Hepatocyte (in vitro differentiated cells): ENCODE results near the gene DAB1. TPM values are rescaled to one million over a fixed set of nuclear protein-coding genes. Genes with fewer than 3 reads are reported as not detected.
A peak's percentile ranks its signal among the peaks of the same experiment; 100 is the strongest.

Source experiments
- DNase-seq: peaks from one replicate; pipeline ENCODE4 v3.0.0-alpha.2; 2016; ENCODE audit warnings: low spot score
- H2AFZ ChIP-seq: fragments of 200-600 bp; sonication (generic); 2 replicates; pipeline ENCODE4 v1.6.0; 2016; ENCODE audit warnings: antibody characterized with exemption, mild to moderate bottlenecking
- H3K27ac ChIP-seq: fragments of 200-600 bp; sonication (generic); 2 replicates; pipeline ENCODE4 v1.5.1; 2016; ENCODE audit warnings: mild to moderate bottlenecking
- H3K27me3 ChIP-seq: fragments of 200-600 bp; sonication (generic); 2 replicates; pipeline ENCODE4 v1.6.1; 2016
- H3K36me3 ChIP-seq: fragments of 200-600 bp; sonication (generic); replicated peaks from 2 replicates; pipeline ENCODE4 v1.5.1; 2016; ENCODE audit warnings: low read depth; ENCODE audit not compliant: insufficient read depth
- H3K4me1 ChIP-seq: fragments of 200-600 bp; sonication (generic); 2 replicates; pipeline ENCODE4 v1.5.1; 2016; ENCODE audit warnings: mild to moderate bottlenecking, moderate library complexity; ENCODE audit not compliant: insufficient read depth
- H3K4me2 ChIP-seq: fragments of 200-600 bp; sonication (generic); 2 replicates; pipeline ENCODE4 v1.6.0; 2016
- H3K4me3 ChIP-seq: fragments of 200-600 bp; sonication (generic); 2 replicates; pipeline ENCODE4 v1.5.1; 2016; ENCODE audit warnings: mild to moderate bottlenecking
- H3K79me2 ChIP-seq: fragments of 200-600 bp; sonication (generic); 2 replicates; pipeline ENCODE4 v1.6.0; 2017; ENCODE audit warnings: mild to moderate bottlenecking
- H3K9me2 ChIP-seq: fragments of 200-600 bp; sonication (generic); replicated peaks from 2 replicates; pipeline ENCODE4 v1.6.0; 2017; ENCODE audit warnings: mild to moderate bottlenecking; ENCODE audit not compliant: insufficient read depth
- H3K9me3 ChIP-seq: fragments of 200-600 bp; sonication (generic); 2 replicates; pipeline ENCODE4 v1.5.1; 2016; ENCODE audit warnings: low read depth, mild to moderate bottlenecking
- H4K20me1 ChIP-seq: fragments of 200-600 bp; sonication (generic); 2 replicates; pipeline ENCODE4 v1.6.0; 2016; ENCODE audit warnings: mild to moderate bottlenecking; ENCODE audit not compliant: insufficient read depth, poor library complexity, severe bottlenecking
- EZH2 ChIP-seq: fragments of 200-600 bp; sonication (generic); IDR thresholded peaks from 2 replicates; pipeline ENCODE4 v1.6.1; 2016; ENCODE audit warnings: antibody characterized with exemption, mild to moderate bottlenecking, borderline replicate concordance
- EZH2phosphoT487 ChIP-seq: fragments of 200-600 bp; sonication (generic); IDR thresholded peaks from one replicate; pipeline ENCODE4 v1.6.1; 2018; ENCODE audit warnings: antibody characterized with exemption, mild to moderate bottlenecking, low read depth, moderate library complexity; ENCODE audit not compliant: unreplicated experiment, severe bottlenecking
- WGBS: methylation state at CpG from one replicate; pipeline ENCODE4 v1.1.6; 2016; ENCODE audit warnings: low lambda C conversion rate; ENCODE audit errors: missing lambda C conversion rate; 5-methylcytosine and 5-hydroxymethylcytosine counted together
- polyA plus RNA-seq: library from polyadenylated mRNA; unstranded; fragments of >200 nt; fragmentation: Nextera tagmentation; extraction: Ambion mirVana; gene quantifications from 2 replicates; pipeline ENCODE4 v1.2.1, GENCODE V29; 2016
- total RNA-seq: library from RNA; depleted of rRNA; stranded (reverse); fragments of >200 nt; gene quantifications from 2 replicates; pipeline ENCODE4 v1.2.3, GENCODE V29; 2014
- TF ChIP-seq, protein P1 (sequence below): fragments of 200-600 bp; sonication (generic); IDR thresholded peaks from 2 replicates; pipeline ENCODE4 v1.5.1; 2016; ENCODE audit warnings: antibody characterized with exemption, mild to moderate bottlenecking; ENCODE audit not compliant: poor library complexity

Gene DAB1
- total and polyA plus RNA-seq, 2 experiments from 2014 or later, result 19.5 to 37.6 TPM

DNA sequence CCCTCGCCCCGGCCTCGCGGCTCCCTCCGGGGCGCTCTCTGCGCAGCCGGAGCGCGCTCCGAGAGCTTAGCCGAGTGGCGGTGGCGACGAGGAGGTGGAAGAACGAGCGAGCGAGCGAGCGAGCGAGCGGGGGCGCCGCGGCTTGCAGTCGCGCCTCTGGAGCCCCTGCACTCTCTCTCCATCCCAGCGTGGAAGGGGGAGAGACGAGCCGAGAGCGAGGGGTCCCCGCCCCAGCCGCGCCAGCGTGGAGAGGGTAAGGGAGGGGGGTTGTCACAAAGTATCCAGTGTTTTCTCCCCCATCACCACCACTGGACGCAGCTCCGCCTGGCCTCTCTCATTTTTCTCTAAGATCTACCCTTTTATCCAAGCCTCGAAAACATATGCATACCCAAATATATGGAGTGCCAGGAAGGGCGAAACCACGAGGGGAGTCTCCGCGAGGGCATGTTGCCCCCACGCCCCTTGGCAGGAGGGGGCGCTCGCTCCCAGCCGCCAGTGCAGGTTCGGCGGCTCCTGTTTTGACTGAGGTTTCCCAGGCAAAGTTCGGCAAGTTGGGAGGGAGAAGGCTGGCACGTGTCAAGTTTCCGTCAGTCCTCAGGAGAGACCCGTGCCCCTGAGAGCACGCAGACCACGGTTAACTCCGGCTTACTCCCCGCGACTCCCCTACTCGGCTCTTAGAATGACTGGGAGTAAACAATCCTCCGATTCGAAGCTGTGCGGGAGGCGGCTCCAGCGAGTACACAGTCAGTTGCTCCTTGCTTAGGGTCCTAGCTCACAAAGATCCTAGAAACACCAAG lies 569 bp upstream of the DAB1 start:
- DNase-seq, result peak; percentile 76
- H3K79me2 ChIP-seq, result no peaks in the 10 kb centered on the region
- no peaks in the 10 kb centered on the region for H3K4me1 ChIP-seq
- peak overlapping the region; percentile 46 for H3K4me3 ChIP-seq
- H3K27ac ChIP-seq, result peak overlapping the region; percentile 2
- no peaks in the 10 kb centered on the region for H4K20me1 ChIP-seq
- H3K9me2 ChIP-seq, result no peaks in the 10 kb centered on the region
- no peaks in the 10 kb centered on the region for H3K9me3 ChIP-seq
- peak overlapping the region; percentile 98 for H3K4me2 ChIP-seq
- H2AFZ ChIP-seq, result peak overlapping the region; percentile 85
- H3K27me3 ChIP-seq, result peaks cover 50% of the 10 kb centered on the region
- no peaks in the 10 kb centered on the region for H3K36me3 ChIP-seq
- WGBS, result 1% methylated on average over 62 of the region's 63 CpGs
- TF ChIP-seq EZH2phosphoT487 (no peak), EZH2 (no peak)
- TF ChIP-seq, protein P1, sequence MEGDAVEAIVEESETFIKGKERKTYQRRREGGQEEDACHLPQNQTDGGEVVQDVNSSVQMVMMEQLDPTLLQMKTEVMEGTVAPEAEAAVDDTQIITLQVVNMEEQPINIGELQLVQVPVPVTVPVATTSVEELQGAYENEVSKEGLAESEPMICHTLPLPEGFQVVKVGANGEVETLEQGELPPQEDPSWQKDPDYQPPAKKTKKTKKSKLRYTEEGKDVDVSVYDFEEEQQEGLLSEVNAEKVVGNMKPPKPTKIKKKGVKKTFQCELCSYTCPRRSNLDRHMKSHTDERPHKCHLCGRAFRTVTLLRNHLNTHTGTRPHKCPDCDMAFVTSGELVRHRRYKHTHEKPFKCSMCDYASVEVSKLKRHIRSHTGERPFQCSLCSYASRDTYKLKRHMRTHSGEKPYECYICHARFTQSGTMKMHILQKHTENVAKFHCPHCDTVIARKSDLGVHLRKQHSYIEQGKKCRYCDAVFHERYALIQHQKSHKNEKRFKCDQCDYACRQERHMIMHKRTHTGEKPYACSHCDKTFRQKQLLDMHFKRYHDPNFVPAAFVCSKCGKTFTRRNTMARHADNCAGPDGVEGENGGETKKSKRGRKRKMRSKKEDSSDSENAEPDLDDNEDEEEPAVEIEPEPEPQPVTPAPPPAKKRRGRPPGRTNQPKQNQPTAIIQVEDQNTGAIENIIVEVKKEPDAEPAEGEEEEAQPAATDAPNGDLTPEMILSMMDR, result peak; percentile 85

DNA sequence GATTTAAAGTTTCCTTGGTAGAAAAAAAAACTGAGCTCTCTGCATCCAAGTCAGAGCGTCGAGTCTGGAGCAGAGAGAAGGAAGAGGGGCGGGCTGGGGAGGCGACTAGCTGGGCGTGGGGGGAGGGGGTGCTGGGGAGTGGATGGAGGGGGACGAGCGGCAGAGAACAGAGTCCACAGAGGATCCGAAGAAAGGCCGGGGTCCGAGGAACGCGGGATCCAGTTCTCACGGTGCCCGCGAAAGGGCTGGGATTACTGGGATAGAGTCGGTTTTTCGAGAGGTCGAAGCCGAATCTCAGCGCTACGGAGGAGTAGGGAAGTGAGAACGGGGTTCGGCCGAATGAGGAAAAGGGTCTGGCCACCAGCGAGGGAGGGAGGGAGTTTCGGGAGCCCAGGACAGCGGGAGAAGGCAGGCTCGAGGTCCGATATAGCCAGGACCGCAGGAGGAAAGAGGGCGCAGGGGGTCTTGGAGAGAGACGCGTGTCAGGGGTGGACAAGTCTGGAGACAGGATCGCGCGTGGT lies 665 bp downstream of the DAB1 start:
- WGBS, result under 1% methylated on average over 27 of the region's 36 CpGs
- DNase-seq, result peak; percentile 51
- peak overlapping the region; percentile 98 for H3K4me2 ChIP-seq

DNA sequence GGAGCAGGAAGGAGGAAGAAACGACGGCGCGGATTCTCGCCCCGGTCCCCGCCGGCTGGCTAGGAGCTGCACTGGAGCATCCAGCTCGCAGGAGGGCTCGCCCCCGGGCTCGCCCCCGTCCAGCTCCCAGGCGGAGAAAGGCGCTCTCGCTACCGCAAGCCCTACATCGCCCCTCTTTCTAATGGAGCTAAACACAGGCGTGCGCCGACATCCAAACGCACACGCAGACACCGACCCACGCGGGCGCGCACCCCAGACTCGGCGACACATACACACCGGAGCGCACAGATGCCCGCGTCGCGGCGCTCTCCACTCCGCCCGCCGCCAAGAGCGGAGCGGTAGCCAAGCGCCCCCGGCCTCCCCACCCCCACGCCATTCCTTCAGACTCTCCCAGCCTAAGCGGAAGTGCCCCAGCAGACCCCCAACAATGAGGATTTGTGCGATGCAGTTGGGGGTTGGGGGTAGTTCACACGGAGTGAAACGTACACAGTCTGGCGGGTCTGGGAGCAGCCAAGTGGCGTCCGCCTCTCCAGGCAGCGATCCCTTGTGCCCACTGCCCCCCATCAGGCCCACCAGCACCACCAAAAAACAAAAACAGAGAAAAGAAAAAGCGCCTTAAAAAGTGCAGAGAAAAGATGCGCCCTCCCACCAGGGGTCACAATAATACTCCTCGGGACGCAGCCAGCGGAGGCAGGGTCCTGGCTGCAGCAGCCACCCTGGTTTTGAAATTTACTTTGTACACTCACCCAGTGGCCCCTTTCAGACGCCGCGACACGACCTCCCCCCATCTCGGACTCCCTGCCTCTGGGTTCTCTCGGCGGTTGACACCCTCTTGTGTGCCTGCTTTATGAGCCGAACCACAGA lies 1.4 kb downstream of the DAB1 start:
- WGBS, result under 1% methylated on average over 58 of the region's 66 CpGs
- Histone ChIP-seq H3K4me3 (peak overlapping the region; percentile 46), H3K4me1 (no peaks in the 10 kb centered on the region), H3K9me3 (no peaks in the 10 kb centered on the region), H3K36me3 (no peaks in the 10 kb centered on the region), H3K79me2 (peaks cover 18% of the 10 kb centered on the region), H3K9me2 (no peaks in the 10 kb centered on the region), H2AFZ (peak overlapping the region; percentile 67), H4K20me1 (no peaks in the 10 kb centered on the region), H3K4me2 (peak overlapping the region; percentile 98), H3K27ac (peak overlapping the region; percentile 68), H3K27me3 (peaks cover 59% of the 10 kb centered on the region)
- DNase-seq, result peak; percentile 65
- TF ChIP-seq EZH2phosphoT487, result no peak
- TF ChIP-seq, protein P1, result peak; percentile 14
- TF ChIP-seq EZH2, result peak; percentile 89

More for the DNA sequence above, 665 bp downstream of the DAB1 start:
- H3K27me3 ChIP-seq, result peaks cover 52% of the 10 kb centered on the region
- H3K9me3 ChIP-seq, result no peaks in the 10 kb centered on the region
- no peaks in the 10 kb centered on the region for H3K36me3 ChIP-seq
- H3K4me3 ChIP-seq, result peak overlapping the region; percentile 46
- peak overlapping the region; percentile 67 for H2AFZ ChIP-seq
- H3K27ac ChIP-seq, result peak overlapping the region; percentile 68
- H3K4me1 ChIP-seq, result no peaks in the 10 kb centered on the region
- no peaks in the 10 kb centered on the region for H4K20me1 ChIP-seq
- no peak for TF ChIP-seq EZH2
- TF ChIP-seq, protein P1, result no peak
- H3K79me2 ChIP-seq, result peaks cover 12% of the 10 kb centered on the region
- no peaks in the 10 kb centered on the region for H3K9me2 ChIP-seq
